Smooth muscle cell (in vitro differentiated cells): ENCODE measurements around the gene XYLT2. TPM values are rescaled to one million over a fixed set of nuclear protein-coding genes. Genes with fewer than 3 reads are reported as not detected.

Experiments
- DNase-seq: peaks from one replicate; lab custom pipeline; 2025; ENCODE audit not compliant: unreplicated experiment; lab: John Stamatoyannopoulos, UW
- H2AFZ ChIP-seq: fragments of 200-600 bp; sonication (generic); 2 replicates; pipeline ENCODE4 v1.6.0; 2016; ENCODE audit warnings: antibody characterized with exemption, low read depth, mild to moderate bottlenecking
- H3F3A ChIP-seq: fragments of 200-600 bp; sonication (generic); 2 replicates; pipeline ENCODE4 v1.6.0; 2017; ENCODE audit warnings: antibody characterized with exemption, low read depth
- H3K27ac ChIP-seq: fragments of 200-600 bp; sonication (generic); 2 replicates; pipeline ENCODE4 v1.5.1; 2016; ENCODE audit warnings: low read depth, mild to moderate bottlenecking
- H3K27me3 ChIP-seq: fragments of 200-600 bp; sonication (generic); 2 replicates; pipeline ENCODE4 v1.6.1; 2016; ENCODE audit warnings: low read depth, mild to moderate bottlenecking
- H3K36me3 ChIP-seq: fragments of 200-600 bp; sonication (generic); 2 replicates; pipeline ENCODE4 v1.5.1; 2016; ENCODE audit warnings: low read depth
- H3K4me1 ChIP-seq: fragments of 200-600 bp; sonication (generic); 2 replicates; pipeline ENCODE4 v1.5.1; 2016; ENCODE audit warnings: low read depth
- H3K4me2 ChIP-seq: fragments of 200-600 bp; sonication (generic); 2 replicates; pipeline ENCODE4 v1.6.0; 2016; ENCODE audit warnings: mild to moderate bottlenecking
- H3K4me3 ChIP-seq: fragments of 200-600 bp; sonication (generic); 2 replicates; pipeline ENCODE4 v1.5.1; 2016; ENCODE audit warnings: mild to moderate bottlenecking
- H3K79me2 ChIP-seq: fragments of 200-600 bp; sonication (generic); 2 replicates; pipeline ENCODE4 v1.6.0; 2016; ENCODE audit warnings: low read depth, mild to moderate bottlenecking
- H3K9ac ChIP-seq: fragments of 200-600 bp; sonication (generic); 2 replicates; pipeline ENCODE4 v1.6.0; 2016; ENCODE audit warnings: low read depth
- H3K9me3 ChIP-seq: fragments of 200-600 bp; sonication (generic); replicated peaks from 2 replicates; pipeline ENCODE4 v1.5.1; 2016; ENCODE audit warnings: low read depth
- H4K20me1 ChIP-seq: fragments of 200-600 bp; sonication (generic); 2 replicates; pipeline ENCODE4 v1.6.0; 2016; ENCODE audit warnings: low read depth
- WGBS: methylation state at CpG from one replicate; pipeline ENCODE4 v1.1.7; 2016; ENCODE audit warnings: low lambda C conversion rate; 5-methylcytosine and 5-hydroxymethylcytosine counted together
- polyA plus RNA-seq: library from polyadenylated mRNA; unstranded; fragments of >200 nt; fragmentation: Nextera tagmentation; extraction: Ambion mirVana; gene quantifications from 2 replicates; pipeline ENCODE4 v1.2.1, GENCODE V29; 2016
- total RNA-seq: library from RNA; depleted of rRNA; stranded (reverse); fragments of >200 nt; gene quantifications from 2 replicates; pipeline ENCODE4 v1.2.3, GENCODE V29; 2014
- TF ChIP-seq, protein P1 (sequence below): fragments of 200-600 bp; sonication (generic); IDR thresholded peaks from 2 replicates; pipeline ENCODE4 v1.5.1; 2017; ENCODE audit warnings: borderline replicate concordance, mild to moderate bottlenecking, antibody characterized with exemption; ENCODE audit not compliant: insufficient read depth, poor library complexity, severe bottlenecking

Gene XYLT2
- total and polyA plus RNA-seq, 2 experiments from 2014 or later: 32.3 to 34.3 TPM

DNA sequence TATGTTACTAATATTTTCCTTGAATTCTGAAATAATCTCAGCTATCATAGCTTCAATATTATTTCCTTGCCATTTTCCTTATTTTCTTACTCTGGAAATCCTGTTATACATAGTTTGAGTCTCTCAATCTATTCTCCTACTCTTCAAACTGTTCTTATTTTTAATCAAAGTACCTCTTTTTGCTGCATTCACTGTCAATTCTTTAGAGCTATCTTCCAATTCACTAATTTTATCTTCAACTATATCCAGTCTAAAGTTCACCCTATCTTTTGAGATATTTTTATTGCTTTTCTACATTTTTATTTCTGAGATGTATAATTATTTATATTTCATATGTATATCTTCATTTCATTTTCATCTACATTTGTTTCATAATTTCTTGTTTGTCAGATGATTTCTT lies 7.3 kb upstream of the XYLT2 start:
- Histone ChIP-seq H3K27ac (no peak overlapping the region), H3K36me3 (no peaks in the 10 kb centered on the region), H3F3A (no peaks in the 10 kb centered on the region), H4K20me1 (no peaks in the 10 kb centered on the region), H3K9ac (no peak overlapping the region), H3K4me2 (no peak overlapping the region), H3K27me3 (no peaks in the 10 kb centered on the region), H2AFZ (no peak overlapping the region), H3K4me3 (no peak overlapping the region), H3K9me3 (no peaks in the 10 kb centered on the region), H3K4me1 (no peaks in the 10 kb centered on the region), H3K79me2 (no peaks in the 10 kb centered on the region)
- TF ChIP-seq, protein P1, sequence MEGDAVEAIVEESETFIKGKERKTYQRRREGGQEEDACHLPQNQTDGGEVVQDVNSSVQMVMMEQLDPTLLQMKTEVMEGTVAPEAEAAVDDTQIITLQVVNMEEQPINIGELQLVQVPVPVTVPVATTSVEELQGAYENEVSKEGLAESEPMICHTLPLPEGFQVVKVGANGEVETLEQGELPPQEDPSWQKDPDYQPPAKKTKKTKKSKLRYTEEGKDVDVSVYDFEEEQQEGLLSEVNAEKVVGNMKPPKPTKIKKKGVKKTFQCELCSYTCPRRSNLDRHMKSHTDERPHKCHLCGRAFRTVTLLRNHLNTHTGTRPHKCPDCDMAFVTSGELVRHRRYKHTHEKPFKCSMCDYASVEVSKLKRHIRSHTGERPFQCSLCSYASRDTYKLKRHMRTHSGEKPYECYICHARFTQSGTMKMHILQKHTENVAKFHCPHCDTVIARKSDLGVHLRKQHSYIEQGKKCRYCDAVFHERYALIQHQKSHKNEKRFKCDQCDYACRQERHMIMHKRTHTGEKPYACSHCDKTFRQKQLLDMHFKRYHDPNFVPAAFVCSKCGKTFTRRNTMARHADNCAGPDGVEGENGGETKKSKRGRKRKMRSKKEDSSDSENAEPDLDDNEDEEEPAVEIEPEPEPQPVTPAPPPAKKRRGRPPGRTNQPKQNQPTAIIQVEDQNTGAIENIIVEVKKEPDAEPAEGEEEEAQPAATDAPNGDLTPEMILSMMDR: no peak
- DNase-seq: no peak

GRCh38 chr17:50339381-50339780 lies 6.5 kb upstream of the XYLT2 start:
- H3K27ac ChIP-seq: no peak overlapping the region
- H3K4me1 ChIP-seq: no peaks in the 10 kb centered on the region
- H3K9ac ChIP-seq: no peak overlapping the region
- H2AFZ ChIP-seq: no peak overlapping the region
- no peaks in the 10 kb centered on the region for H3F3A ChIP-seq
- no peaks in the 10 kb centered on the region for H3K27me3 ChIP-seq
- TF ChIP-seq, protein P1: no peak
- H3K9me3 ChIP-seq: no peaks in the 10 kb centered on the region
- H3K79me2 ChIP-seq: no peaks in the 10 kb centered on the region
- no peak for DNase-seq
- H3K4me3 ChIP-seq: no peak overlapping the region
- no peaks in the 10 kb centered on the region for H3K36me3 ChIP-seq
- H4K20me1 ChIP-seq: no peaks in the 10 kb centered on the region
- no peak overlapping the region for H3K4me2 ChIP-seq

DNA sequence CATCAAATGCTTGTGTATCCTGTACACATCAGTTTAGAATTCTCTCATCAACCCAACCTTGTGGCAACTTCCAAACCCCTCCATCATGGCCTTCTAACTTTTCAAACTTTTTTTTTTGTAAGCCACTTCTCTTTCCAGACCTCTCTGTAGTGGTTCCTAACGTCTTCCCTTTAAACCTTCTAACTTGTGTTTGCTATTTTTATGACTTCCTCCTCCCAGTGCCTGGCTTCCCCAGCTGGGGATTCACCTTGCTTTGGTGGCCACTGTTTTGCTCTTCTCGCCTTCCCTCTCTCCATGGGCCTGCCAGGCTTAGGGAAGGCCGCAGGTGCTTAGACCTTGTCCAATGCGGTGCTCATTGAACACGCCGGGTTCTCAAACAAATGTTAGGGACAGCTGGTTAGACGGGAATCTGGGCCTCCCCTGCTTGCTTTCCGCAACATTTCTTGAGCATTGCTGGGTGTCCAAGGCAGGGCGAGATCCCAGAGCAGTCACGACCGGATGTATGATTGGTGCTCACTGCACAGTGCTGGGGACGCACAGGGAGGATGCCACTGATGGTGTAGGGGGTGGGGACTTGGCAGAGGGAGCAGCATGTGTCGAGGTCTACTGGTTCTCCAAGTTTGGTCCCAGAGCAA lies 1.1 kb upstream of the XYLT2 start:
- Histone ChIP-seq H2AFZ (no peak overlapping the region), H3K79me2 (peaks cover 29% of the 10 kb centered on the region), H4K20me1 (peaks cover 25% of the 10 kb centered on the region), H3K4me2 (no peak overlapping the region), H3F3A (no peaks in the 10 kb centered on the region), H3K4me1 (peaks cover 16% of the 10 kb centered on the region), H3K4me3 (no peak overlapping the region), H3K27me3 (no peaks in the 10 kb centered on the region), H3K9me3 (no peaks in the 10 kb centered on the region), H3K9ac (no peak overlapping the region), H3K27ac (no peak overlapping the region), H3K36me3 (no peaks in the 10 kb centered on the region)
- 76% methylated on average over 13 of the region's 13 CpGs for WGBS
- TF ChIP-seq, protein P1: no peak
- DNase-seq: no peak
